GM11168 (cell line): ENCODE results near the gene REL.
"Not testable (repeated sequence)": the region's sequence is repeated elsewhere in the genome, so short reads cannot be mapped to it uniquely, and the experiment has no call there.

Source experiments
- in situ Hi-C: fragments of 300-500 bp; cut with MboI; formaldehyde crosslinking; loops from one replicate; pipeline ENCODE4 v1.12.0; 2022; ENCODE audit warnings: low sequenced_read_pairs; ENCODE audit not compliant: unreplicated experiment

The REL gene

DNA sequence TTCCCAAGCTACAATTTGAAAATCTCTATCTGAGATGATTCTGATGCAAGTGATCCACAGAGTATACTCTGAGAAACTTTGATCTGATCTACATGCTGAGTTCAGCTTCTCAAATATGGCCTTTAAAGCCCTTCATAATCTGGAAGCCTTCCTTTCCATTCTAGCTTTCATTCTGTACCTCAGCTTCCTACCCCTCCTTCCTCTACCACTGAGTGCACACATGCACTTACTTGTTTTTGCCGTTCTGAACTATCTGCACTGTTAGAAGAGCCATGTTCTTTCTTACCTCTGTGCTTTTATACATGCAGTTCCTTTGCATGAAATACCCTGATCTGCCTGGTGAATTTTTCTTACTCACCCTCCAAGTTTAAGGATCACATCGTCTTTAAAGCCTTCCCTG is 25.0 kb downstream of the REL start:
- in situ Hi-C loops = loop anchor here (10.0 kb wide), 1 partner anchor 92 kb away; no protein-coding TSS in a partner anchor

DNA sequence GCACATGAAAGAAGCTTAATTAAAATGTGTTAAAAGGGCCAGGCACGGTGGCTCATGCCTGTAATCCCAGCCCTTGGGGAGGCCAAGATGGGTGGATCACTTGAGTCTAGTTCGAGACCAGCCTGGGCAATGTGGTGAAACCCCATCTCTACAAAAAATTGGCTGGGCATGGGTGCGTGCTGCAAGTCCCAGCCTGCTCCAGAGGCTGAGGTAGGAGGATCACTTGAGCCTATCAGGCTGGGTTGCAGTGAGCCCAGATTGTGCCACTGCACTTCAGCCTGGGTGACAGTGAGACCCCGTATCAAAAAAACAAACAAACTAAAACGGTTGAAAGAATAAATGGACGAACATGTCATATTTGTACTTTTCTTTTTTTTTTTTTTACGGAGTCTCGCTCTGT is 26.0 kb downstream of the REL start:
- in situ Hi-C loops = loop anchor here (10.0 kb wide), 1 partner anchor 93 kb away; no protein-coding TSS in a partner anchor

DNA sequence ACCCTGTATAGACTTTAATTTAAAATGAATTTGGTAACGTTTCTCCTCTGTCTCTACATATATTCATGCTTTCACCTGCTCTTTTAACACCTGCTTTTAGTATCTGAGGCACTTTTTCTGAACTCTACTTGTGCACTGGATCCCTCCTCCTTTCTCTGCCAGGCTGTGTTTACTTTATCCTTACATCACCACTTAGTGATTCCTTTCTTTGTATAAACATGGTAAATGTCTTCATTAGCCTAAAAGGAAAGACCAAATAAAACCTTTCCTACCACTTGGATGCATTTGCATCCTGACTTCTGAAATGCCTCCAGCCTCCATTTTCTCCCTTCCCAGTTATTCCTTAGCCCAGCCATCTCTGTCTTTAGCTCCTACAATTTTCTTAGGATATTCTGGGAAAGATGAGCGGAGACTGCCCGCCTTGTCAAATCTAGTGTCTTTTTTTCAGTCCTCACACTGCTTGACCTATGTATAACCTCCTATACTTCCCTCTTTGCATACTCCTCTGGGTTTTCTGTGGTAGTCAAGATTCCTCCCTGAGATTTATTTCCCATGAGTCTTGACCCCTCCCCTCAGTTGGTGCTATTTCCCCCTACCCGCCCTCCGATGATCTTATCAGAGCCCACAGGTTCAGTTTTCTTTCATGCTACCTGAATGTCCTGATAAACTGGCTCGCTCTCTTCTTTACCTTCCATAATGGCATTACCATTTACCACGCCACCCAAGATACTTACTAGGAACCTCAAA is 44.8 kb downstream of the REL start:
- in situ Hi-C loops = no loop called here

DNA sequence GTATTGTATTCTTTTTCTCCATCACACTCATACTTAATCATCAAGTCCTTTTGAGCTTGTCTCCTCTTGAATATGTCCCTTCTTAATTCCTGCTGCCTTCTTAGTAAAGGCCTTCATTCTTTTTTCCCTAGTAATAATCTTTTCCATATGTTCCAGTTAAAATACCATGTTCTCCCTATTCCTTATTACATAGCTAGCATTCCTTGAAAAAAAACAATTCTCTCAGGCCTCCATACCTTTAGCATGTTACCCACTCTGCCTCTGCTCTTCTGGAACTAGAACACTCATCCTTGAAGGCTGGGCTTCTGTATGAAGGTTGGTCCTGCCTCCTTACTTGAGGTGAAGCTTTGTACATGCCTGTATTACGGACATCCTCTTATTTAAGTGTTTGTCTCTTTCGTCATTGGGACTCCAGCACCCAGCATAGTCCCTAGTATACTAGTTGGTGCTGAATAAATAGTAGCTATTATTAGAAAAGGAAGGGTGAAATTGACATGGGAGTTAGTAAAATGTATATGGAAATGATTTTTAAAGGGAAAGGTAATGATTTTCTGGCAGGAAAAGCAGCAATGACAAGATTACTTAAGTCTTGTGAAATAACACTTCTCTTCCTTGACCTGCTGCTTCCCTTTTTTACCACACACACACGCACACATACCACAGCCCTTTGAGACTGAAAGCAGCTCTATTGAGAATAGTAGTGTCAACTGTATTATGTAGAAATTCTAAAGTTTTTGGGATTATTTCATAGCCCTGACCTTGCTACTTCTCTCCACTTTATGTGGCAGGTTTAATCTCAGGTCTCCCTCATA is 45.6 kb downstream of the REL start:
- in situ Hi-C loops = no loop called here

DNA sequence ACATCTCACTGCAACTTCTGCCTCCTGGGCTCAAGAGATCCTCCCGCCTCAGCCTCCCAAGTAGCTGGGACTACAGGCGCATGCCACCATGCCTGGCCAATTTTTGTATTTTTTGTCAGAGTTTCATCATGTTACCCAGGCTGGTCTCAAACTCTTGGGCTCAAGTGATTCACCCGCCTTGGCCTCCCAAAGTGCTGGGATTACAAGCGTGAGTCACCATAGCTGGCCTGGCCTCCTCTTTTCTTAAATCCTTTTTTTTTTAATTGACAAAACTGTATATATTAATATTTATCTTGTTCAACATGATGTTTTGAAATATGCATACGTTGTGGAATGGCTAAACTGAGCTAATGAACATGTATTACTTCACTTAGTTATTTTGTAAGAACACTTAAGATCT is 50.7 kb downstream of the REL start:
- in situ Hi-C loops = not testable (repeated sequence)

DNA sequence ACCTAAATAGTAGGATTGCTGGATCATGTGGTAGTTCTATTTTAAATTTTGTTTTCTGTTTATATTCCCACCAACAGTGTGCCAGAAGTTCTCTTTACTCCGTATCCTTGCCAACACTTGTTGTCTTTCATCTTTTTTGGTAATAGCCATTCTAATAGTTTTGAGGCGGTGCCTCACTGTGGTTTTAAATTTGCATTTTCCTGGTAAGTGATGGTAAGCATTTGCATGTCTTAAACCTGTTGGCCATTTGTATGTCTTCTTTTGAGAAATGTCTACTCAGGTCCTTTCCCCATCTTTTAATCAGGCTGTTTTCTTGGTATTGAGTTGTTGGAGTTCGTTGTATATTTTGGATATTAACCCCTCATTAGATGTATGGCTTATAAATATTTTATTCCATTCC is 51.6 kb downstream of the REL start:
- in situ Hi-C loops = no loop called here

DNA sequence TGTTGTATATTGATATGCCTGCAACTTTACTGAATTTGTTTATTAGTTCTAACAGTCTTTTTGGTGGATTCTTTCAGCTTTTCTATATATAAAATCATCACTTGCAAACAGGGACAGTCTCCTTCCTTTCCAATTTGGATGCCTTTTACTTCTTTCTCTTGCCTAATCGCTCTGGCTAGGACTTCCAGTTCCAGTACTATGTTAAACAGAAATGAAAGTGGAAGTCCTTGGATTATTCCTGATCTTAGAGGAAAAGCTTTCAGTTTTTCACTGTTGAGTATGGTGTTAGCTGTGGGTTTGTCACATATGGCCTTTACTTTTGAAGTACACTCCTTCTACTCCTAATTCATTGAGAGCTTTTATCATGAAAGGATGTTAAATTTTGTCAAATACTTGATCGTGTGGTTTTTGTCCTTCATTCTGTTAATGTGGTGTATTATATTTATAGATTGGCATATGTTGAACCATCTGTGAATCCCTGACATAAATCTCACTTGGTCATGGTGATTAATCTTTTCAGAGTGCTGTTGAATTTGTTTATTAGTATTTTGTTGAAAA is 52.9 kb downstream of the REL start:
- in situ Hi-C loops = no loop called here

DNA sequence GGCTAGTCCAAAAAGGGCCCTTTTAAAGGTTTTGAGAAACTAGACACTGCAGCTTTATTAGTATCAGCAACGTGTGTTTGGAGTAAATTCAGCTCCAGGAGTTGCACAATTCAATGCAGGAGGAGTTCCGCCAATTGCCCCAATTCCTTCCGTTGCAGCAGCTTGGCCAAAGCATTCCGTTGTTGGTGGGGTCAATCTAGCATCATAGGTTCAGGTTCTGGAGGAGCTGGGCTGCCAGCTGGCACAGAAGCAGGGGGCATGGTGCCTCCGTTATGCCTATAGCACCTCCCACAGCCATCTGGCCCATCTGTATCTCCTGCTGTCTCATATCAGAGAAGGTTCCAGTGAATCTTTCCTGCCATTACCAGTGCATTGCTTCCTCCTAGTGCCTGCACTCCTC is 55.4 kb downstream of the REL start:
- in situ Hi-C loops = no loop called here

DNA sequence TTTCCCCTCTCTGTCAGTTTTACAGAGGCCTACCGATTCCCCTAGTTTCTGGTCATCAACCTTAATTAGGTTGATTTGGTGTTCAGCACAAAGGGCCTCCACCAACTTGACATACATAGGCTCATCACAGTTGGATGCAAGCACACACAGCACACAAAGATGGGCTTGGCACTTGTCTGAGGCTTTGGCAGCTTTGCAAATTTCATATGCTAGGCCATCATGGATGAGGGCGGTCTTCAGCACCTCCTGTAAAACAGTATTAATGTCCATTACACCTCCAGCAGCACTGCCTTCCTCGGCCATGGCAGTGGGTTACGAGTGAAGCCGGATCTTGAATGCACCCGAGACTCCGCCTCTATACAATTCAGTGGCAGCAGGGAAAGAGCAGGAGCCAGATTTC is 56.9 kb downstream of the REL start:
- in situ Hi-C loops = no loop called here

DNA sequence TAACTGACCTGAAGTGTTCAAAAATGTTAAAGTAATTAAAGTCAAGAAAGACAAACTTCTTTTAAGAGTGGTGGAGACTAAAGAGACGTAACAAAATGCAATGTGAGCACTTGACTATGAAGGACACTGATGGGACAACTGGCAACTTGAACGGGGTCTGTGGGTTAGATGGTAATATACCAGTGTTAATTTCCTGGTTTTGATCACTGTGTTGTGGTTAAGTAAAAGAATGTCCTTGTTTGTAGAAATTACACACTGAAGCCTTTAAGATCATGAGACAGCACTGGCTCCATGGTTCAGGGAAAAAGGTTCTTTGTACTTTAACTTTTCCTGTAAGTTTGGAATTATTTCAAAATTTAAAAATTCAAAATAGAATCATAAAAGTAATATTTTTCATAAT is 58.2 kb downstream of the REL start:
- in situ Hi-C loops = no loop called here

DNA sequence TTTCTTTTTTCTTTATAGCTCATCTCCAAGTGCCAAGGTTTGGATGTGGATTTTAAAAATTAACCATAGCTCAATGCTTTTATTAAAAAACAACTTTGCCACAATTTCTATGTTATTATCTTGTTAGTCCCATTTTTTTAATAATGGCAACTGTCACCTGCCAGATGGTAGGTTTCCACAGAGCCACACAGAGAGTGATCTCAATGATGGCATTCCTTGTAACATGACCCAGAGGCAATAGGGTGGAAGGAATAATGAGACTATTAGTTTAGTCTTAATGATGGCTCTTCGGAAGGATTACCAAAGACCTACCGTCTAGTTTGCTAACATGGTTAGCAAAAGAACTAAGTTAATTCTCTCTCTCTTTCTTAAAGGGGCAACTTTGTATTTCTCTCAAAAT is 64.0 kb downstream of the REL start:
- in situ Hi-C loops = no loop called here

DNA sequence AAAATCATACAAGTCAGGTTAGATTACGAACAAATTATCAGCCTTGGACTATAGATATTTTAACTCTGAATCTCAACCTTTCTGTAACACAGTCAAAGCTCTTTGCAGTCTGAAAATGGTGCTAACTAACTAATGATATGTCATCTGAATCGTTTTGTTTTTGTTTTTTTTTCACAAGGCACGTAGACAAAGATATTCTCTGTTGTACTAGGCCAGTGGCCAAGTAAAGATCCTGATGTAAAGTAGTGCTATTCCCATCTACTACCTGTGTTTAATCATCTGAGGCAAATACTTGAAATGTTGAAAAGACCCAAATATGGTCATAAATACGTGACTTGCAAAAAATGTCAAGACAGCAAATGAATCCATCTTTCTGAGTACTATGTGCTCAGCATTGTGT is 65.7 kb downstream of the REL start:
- in situ Hi-C loops = no loop called here

DNA sequence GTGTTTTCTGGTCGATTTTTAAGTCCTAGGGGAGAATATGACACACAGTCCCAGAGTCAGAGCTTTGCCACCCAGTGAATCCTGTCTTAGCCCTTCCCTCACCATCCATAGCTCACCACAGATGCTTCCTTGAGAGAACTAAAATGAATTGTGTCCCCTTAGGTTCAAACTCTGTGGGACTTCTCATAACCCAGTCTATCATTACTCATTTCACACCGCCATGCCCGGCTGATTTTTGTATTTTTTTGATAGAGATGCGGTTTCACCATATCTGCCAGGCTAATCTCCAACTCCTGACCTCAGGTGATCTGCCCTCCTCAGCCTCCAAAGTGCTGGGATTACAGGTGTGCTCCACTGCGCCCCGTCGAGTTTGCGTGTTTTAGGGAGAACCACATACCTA is 66.8 kb downstream of the REL start:
- in situ Hi-C loops = no loop called here

DNA sequence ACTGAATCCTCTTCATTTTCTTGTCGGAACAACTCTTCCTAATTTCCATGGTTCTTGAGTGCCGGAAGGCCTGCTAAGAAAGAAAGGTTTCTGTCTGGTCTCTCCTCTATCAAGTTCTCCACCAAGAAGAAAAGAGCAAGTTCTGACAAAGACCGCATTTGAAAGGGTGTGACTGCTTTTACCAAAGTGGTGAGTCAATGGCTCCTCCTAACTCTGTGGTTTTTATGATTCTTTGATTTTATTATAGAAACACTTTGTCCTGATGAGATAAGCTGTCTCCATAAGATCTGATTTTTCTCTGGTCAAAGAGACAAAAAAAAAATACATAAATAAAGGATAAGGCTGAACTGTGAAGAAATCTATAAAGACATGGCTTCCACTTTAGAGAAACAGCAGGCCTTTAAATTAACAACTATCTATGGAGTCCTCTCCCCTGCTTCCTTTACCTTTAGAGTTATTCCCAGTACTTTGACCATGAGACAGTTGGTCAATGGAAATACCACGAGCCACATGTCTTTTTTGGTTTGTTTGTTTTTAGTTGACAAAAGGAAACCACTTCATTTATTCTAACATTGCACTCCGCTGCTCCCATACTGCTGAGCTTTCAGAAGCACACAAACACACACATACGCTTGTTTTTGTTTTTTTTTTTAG is 67.7 kb downstream of the REL start:
- in situ Hi-C loops = no loop called here

DNA sequence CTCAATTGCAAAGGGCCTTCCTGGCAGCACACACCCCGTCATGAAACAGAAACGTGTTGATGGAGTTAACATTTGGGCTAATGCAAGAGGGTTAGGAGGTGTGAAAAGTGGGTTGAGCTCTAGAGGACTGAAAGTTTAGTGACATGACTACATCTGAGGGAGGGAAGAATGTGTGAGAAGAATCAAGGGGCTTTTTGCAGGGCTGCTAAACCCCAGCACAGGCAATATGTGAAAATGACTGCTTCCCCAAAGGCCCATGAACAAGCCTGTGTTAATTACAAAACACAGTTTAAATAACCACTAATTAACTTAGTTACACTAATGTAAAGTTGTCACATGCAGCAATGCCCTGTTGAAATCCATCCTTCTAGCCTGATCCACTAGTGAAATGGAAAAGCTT is 72.8 kb downstream of the REL start:
- in situ Hi-C loops = no loop called here

DNA sequence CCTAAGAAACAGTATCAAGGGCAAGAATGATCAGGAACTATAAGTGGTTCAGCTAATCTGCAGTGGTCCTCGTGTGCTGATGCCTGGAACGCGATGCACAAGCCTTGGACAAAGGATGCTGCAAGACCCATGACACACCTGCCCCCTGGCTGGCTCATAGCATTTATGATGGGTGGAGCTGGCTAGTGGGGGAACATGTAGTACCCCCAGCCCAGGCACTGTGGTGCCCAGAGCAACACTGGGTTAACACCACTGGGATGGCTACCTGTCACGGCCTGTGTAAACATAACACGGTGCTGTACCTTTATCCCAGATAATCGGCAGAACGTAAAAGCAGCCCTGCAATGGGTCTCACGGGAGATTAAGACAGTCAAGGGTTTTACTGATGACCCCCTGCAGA is 75.8 kb downstream of the REL start:
- in situ Hi-C loops = no loop called here

DNA sequence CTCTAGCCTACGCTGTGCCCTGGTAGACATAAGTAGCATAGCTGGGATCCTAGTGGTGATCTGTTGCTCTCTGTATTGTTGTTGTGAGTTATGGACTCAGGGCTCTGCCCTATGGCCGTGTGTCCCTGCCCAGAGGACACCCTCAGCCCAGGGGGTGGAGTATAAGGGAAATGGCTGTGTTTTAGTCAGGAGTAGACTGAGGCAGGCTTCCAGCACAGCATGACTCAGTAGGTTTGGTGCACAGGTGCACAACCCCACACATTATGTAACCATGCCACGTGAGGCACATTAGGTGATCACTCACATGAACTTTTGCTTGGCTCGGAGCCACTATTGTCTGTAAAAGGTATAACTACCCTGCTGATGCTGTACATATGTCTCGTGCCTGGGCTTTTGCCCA is 76.3 kb downstream of the REL start:
- in situ Hi-C loops = no loop called here

DNA sequence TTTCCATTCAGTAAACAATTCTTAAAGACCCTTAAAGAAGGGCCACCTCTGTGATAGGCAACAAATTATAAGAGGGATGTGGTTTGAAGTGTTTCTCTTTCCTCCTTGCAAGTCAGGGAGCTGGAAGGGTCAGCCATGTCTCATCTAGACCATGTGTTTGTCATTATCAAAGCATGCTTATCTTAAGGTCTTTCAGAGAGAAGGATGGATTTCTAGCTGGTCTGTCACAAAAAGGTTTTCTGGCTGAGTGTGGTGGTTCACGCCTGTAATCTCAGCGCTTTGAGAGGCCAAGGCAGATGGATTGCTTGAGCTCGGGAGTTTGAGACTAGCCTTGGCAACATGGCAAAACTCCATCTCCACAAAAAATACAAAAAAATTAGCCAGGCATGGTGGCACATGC is 77.0 kb downstream of the REL start:
- in situ Hi-C loops = no loop called here

DNA sequence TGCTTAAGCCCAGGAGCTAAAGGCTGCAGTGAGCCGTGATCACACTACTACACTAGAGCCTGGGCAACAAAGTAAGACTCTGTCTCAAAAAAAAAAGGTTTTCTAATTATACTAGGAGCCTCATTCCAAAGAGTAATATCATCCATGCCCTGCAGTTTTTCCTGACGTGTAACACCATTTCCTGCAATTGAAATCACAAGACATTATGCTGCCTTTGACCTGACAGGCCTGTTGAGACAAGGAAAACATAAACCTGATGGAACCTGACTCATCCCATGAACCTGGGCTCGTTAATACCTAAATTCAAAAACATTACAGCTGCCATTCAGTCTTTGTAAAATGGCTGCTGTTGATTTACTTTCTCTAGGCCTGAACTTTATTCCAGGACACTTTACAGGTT is 77.4 kb downstream of the REL start:
- in situ Hi-C loops = no loop called here

DNA sequence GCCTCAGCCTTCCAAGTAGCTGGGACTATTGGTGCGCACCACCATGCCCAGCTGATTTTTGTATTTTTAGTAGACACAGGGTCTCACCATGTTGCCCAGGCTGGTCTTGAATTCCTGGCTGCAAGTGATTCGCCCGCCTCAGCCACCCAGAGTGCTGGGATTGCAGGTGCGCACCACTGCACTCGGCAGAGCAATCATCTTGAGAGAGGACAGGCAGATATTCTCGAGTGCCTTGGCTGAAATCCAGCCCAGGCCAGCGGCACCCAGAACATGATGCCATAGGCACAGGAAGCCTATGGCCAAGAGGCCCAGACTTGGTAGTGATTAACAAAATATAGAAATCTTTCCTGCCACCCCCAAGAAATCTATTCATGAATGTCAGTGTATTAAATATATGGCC is 78.1 kb downstream of the REL start:
- in situ Hi-C loops = no loop called here

DNA sequence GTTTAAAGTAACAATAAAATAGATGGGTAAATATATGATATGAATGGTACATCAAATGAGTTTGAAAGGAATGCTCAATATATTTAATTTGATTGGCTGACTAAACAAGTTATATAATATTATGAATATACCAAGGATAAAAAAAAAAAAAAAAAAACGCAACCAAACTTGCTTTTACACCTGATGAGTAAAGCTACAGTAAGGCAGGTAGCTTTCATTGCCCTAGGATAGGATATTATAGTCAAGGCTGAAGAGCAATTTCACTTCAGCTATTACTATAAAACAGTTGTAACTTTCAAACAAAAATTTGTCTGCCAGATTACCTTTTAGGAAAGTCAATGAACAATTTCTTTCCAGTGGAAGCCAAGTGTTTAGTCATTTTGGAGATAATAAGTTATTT is 79.3 kb downstream of the REL start:
- in situ Hi-C loops = no loop called here
